SK-N-SH (cell line): ENCODE data around the gene SNRNP70. TPM values are rescaled to one million over a fixed set of nuclear protein-coding genes. Genes with fewer than 3 reads are reported as not detected.
"Not testable (repeated sequence)": the region's sequence is repeated elsewhere in the genome, so short reads cannot be mapped to it uniquely, and the experiment has no call there.

Source experiments
- CTCF ChIA-PET: fragments of 300-600, 350-600 bp; formaldehyde crosslinking; extraction: SDS; loops from one replicate; lab custom pipeline; 2021; lab: Yijun Ruan, JAX
- POLR2A ChIA-PET: fragments of 350-600 bp; sonication (Branson Sonifier 250); formaldehyde crosslinking; extraction: SDS; loops from one replicate; lab custom pipeline; 2020; ENCODE audit warnings: antibody characterized with exemption, inconsistent platforms; lab: Yijun Ruan, JAX
- DNase-seq: peaks from one replicate; pipeline ENCODE4 v3.0.0; 2012
- H2AFZ ChIP-seq: fragments of 200-600 bp; sonication (generic); 2 replicates; pipeline ENCODE4 v1.8.1; 2016; ENCODE audit warnings: antibody characterized with exemption, mild to moderate bottlenecking, low read depth
- H3F3A ChIP-seq: fragments of 200-600 bp; sonication (generic); replicated peaks from 2 replicates; pipeline ENCODE3; 2016; ENCODE audit warnings: antibody characterized with exemption, mild to moderate bottlenecking; ENCODE audit not compliant: insufficient read depth
- H3K27ac ChIP-seq, 2 experiments: fragments of 200-500 bp in 1 of 2; fragments of 200-600 bp in 1 of 2; sonication (Bioruptor generic) in 1 of 2; sonication (generic), shearing (Covaris generic) in 1 of 2; 2 replicates each; pipeline versions ENCODE4 v1.5.1 to v1.6.1; 2014 to 2016; ENCODE audit warnings: low read depth in 2 of 2, inconsistent platforms in 1 of 2, low read length in 1 of 2, mild to moderate bottlenecking in 1 of 2, mixed read lengths in 1 of 2
- H3K27me3 ChIP-seq: fragments of 200-600 bp; sonication (generic), shearing (Covaris generic); 2 replicates; pipeline ENCODE4 v1.6.1; 2016; ENCODE audit warnings: mixed run types; ENCODE audit not compliant: insufficient read depth
- H3K36me3 ChIP-seq, 2 experiments: fragments of 200-500 bp in 1 of 2; fragments of 200-600 bp in 1 of 2; sonication (Bioruptor generic) in 1 of 2; sonication (generic) in 1 of 2; replicated peaks in 1 of 2; 2 replicates each; pipeline versions ENCODE3 to v1.5.1; 2014 to 2016; ENCODE audit warnings: low read length in 1 of 2, mild to moderate bottlenecking in 1 of 2; ENCODE audit not compliant: insufficient read depth in 2 of 2, control insufficient read depth in 1 of 2
- H3K4me1 ChIP-seq, 2 experiments: fragments of 200-500 bp in 1 of 2; fragments of 200-600 bp in 1 of 2; sonication (Bioruptor generic) in 1 of 2; sonication (generic), shearing (Covaris generic) in 1 of 2; 2 replicates each; pipeline versions ENCODE4 v1.5.1 to v1.6.1; 2014 to 2016; ENCODE audit warnings: low read depth in 1 of 2, low read length in 1 of 2, mixed run types in 1 of 2; ENCODE audit not compliant: insufficient read depth in 2 of 2, control insufficient read depth in 1 of 2
- H3K4me2 ChIP-seq: fragments of 200-600 bp; sonication (generic), shearing (Covaris generic); 2 replicates; pipeline ENCODE4 v1.6.1; 2017; ENCODE audit warnings: mixed run types
- H3K4me3 ChIP-seq, 2 experiments: fragments of 200-500 bp in 1 of 2; fragments of 200-600 bp in 1 of 2; sonication (Bioruptor generic) in 1 of 2; sonication (generic), shearing (Covaris generic) in 1 of 2; 2 replicates each; pipeline versions ENCODE4 v1.5.1 to v1.8.1; 2014 to 2016; ENCODE audit warnings: low read depth in 2 of 2, inconsistent platforms in 1 of 2, low read length in 1 of 2, mild to moderate bottlenecking in 1 of 2, mixed read lengths in 1 of 2, moderate library complexity in 1 of 2
- H3K79me2 ChIP-seq: fragments of 200-600 bp; sonication (generic); 2 replicates; pipeline ENCODE4 v1.8.1; 2017; ENCODE audit warnings: mild to moderate bottlenecking; ENCODE audit not compliant: insufficient read depth
- H3K9ac ChIP-seq: fragments of 200-600 bp; sonication (generic); 2 replicates; pipeline ENCODE4 v1.6.1; 2017; ENCODE audit warnings: mixed run types
- H3K9me2 ChIP-seq: fragments of 200-600 bp; sonication (generic); 2 replicates; pipeline ENCODE4 v1.6.1; 2017; ENCODE audit warnings: mixed run types
- H3K9me3 ChIP-seq: fragments of 200-600 bp; sonication (generic); 2 replicates; pipeline ENCODE4 v1.6.1; 2017; ENCODE audit warnings: mixed run types, mild to moderate bottlenecking, moderate library complexity
- H4K20me1 ChIP-seq: fragments of 200-600 bp; sonication (generic); 2 replicates; pipeline ENCODE4 v1.6.1; 2017; ENCODE audit warnings: mild to moderate bottlenecking, mixed run types; ENCODE audit not compliant: insufficient read depth
- CHD2 ChIP-seq: fragments of 150-350 bp; IDR thresholded peaks from 2 replicates; pipeline ENCODE4 v1.6.1; 2018; ENCODE audit warnings: low read length; ENCODE audit not compliant: partially characterized antibody
- EZH2phosphoT487 ChIP-seq: fragments of 200-600 bp; sonication (generic); IDR thresholded peaks from 2 replicates; pipeline ENCODE4 v1.6.1; 2017; ENCODE audit warnings: low read depth, mixed run types, mild to moderate bottlenecking, antibody characterized with exemption, moderate library complexity, borderline replicate concordance
- FOXM1 ChIP-seq: IDR thresholded peaks from 2 replicates; pipeline ENCODE4 v1.4.0; 2012; ENCODE audit warnings: low read depth, mild to moderate bottlenecking
- GABPA ChIP-seq: IDR thresholded peaks from 2 replicates; pipeline ENCODE4 v1.4.0; 2012; ENCODE audit warnings: low read depth, mild to moderate bottlenecking
- GATA2 ChIP-seq: sonication (generic); formaldehyde crosslinking; IDR thresholded peaks from 2 replicates; pipeline ENCODE4 v1.5.0; 2020; ENCODE audit warnings: mild to moderate bottlenecking, missing genetic modification reagents
- JUND ChIP-seq: IDR thresholded peaks from 2 replicates; pipeline ENCODE4 v1.4.0; 2012
- RFX5 ChIP-seq: IDR thresholded peaks from 2 replicates; pipeline ENCODE4 v1.6.1; 2012; ENCODE audit warnings: mild to moderate bottlenecking, improper control_type of control experiment, low read length
- RXRA ChIP-seq: IDR thresholded peaks from 2 replicates; pipeline ENCODE4 v1.4.0; 2012; ENCODE audit warnings: low read depth, mild to moderate bottlenecking, borderline replicate concordance
- SIN3A ChIP-seq: IDR thresholded peaks from 2 replicates; pipeline ENCODE4 v1.6.1; 2012; ENCODE audit warnings: low read depth, mild to moderate bottlenecking, low read length, moderate library complexity, borderline replicate concordance
- TAF1 ChIP-seq: IDR thresholded peaks from 2 replicates; pipeline ENCODE4 v1.6.1; 2012; ENCODE audit warnings: low read depth, mild to moderate bottlenecking, low read length, moderate library complexity, borderline replicate concordance
- TCF12 ChIP-seq: IDR thresholded peaks from 2 replicates; pipeline ENCODE4 v1.4.0; 2012
- TEAD4 ChIP-seq: IDR thresholded peaks from 2 replicates; pipeline ENCODE4 v1.4.0; 2012; ENCODE audit warnings: mild to moderate bottlenecking, borderline replicate concordance; ENCODE audit not compliant: insufficient read depth
- WGBS: methylation state at CpG from one replicate; pipeline ENCODE4 v1.1.6; 2017; ENCODE audit warnings: low lambda C conversion rate; 5-methylcytosine and 5-hydroxymethylcytosine counted together
- polyA plus RNA-seq, 3 experiments: library from polyadenylated mRNA; depleted of rRNA; stranded (reverse); fragments of >200 nt; gene quantifications; 2 replicates each; pipeline ENCODE4 v1.2.3, GENCODE V29; 2012
- TF ChIP-seq, protein P1 (sequence below): fragments of 200-600 bp; sonication (generic); IDR thresholded peaks from 2 replicates; pipeline ENCODE4 v1.6.1; 2017; ENCODE audit warnings: antibody characterized with exemption, mild to moderate bottlenecking, moderate library complexity
- TF ChIP-seq, protein P2 (sequence below): IDR thresholded peaks from 2 replicates; pipeline ENCODE4 v1.4.0; 2012; ENCODE audit warnings: low read depth, borderline replicate concordance
- TF ChIP-seq, protein P3 (sequence below): IDR thresholded peaks from 2 replicates; pipeline ENCODE4; 2012

Gene SNRNP70
- polyA plus RNA-seq, 1 of the 3 experiments (the other 2 are of a cell fraction), result 359 TPM

DNA sequence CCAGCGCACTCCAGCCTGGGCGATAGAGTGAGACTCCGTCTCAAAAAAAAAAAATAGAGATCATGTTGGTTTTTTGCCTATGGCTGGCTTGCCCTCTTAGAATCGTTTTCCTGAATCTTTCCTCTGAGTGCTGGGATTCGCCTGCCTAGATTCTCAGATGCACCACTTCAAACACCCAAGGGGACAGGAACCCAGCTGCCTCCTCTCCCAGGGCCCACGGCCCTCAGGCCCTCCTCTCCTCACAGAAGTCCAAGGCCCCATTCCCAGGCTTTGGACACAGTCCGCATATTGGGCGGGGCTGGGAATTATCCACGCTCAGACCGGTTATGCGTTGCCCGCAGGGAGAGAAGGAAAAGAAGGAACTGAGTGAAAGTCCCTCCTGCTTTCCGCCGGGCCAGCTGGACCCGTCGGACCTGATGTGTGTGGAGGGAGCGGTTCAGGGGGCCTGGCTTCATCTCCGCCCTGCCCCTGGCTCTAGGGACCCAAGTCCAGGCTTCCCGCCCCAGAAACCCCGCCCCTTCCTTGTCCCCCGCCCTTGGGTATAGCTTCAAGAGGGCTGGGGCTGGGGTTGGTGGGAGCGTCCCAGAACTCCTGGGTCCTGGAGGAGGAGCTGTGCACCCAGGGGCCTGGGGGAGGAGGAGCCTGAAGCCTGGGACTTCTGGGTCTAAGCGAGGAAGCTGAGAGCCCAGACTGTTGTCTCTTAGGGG is 39.9 kb downstream of the SNRNP70 start:
- Histone ChIP-seq H3K9me3 (no peaks in the 10 kb centered on the region), H3K79me2 (no peaks in the 10 kb centered on the region), H3K9me2 (no peaks in the 10 kb centered on the region), H3K4me2 (no peak overlapping the region), H3F3A (no peaks in the 10 kb centered on the region), H3K36me3 (no peaks in the 10 kb centered on the region), H2AFZ (no peak overlapping the region), H3K27ac (no peak overlapping the region), H3K27me3 (no peaks in the 10 kb centered on the region), H4K20me1 (no peaks in the 10 kb centered on the region), H3K9ac (no peak overlapping the region), H3K4me3 (no peak overlapping the region), H3K4me1 (peaks cover 10 to 17% of the 10 kb centered on the region in 2 experiments; a peak in 2 of 4 replicates)
- no peak for DNase-seq
- ChIA-PET CTCF (interaction anchor here (1.0 to 2.8 kb wide), 4 partner anchors 11 to 27 kb away, joined by 3 to 10 read pairs (median 4); partner anchors contain the start of gene LIN7B), POLR2A (interaction anchor here (1.1 kb wide), 1 partner anchor 17 kb away, joined by 4 read pairs; no protein-coding TSS in a partner anchor)
- no peak for TF ChIP-seq SIN3A
- no peak for TF ChIP-seq TAF1
- TF ChIP-seq RFX5, result no peak
- 86% methylated on average over 19 of the region's 23 CpGs for WGBS

DNA sequence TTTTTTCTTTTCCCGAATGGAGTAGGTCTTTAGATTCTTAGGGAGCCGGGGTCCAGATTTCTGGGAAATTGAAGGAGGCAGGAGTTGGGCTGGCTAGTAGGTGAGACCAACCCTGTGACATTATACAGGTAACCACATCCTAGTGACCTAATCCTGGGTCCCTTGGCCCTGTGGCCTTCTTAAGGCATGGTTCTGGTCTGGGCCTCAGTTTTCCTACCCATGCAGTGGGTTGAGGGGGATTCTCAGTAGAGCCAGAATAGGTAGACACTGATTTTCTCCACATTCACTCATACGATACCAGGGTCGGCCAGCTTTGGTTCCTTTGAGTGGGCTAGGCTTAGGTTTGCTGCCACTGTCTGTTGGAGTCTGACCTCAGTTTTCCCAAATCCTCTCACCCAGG is 41.3 kb downstream of the SNRNP70 start:
- TF ChIP-seq TEAD4, result no peak
- TF ChIP-seq, protein P1, sequence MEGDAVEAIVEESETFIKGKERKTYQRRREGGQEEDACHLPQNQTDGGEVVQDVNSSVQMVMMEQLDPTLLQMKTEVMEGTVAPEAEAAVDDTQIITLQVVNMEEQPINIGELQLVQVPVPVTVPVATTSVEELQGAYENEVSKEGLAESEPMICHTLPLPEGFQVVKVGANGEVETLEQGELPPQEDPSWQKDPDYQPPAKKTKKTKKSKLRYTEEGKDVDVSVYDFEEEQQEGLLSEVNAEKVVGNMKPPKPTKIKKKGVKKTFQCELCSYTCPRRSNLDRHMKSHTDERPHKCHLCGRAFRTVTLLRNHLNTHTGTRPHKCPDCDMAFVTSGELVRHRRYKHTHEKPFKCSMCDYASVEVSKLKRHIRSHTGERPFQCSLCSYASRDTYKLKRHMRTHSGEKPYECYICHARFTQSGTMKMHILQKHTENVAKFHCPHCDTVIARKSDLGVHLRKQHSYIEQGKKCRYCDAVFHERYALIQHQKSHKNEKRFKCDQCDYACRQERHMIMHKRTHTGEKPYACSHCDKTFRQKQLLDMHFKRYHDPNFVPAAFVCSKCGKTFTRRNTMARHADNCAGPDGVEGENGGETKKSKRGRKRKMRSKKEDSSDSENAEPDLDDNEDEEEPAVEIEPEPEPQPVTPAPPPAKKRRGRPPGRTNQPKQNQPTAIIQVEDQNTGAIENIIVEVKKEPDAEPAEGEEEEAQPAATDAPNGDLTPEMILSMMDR, result no peak
- TF ChIP-seq RFX5, result no peak
- no peak for TF ChIP-seq RXRA
- TF ChIP-seq CHD2, result no peak
- TF ChIP-seq SIN3A, result no peak
- no peak for TF ChIP-seq GATA2 (CRISPR knock-in tag)
- TF ChIP-seq GABPA, result no peak
- TF ChIP-seq EZH2phosphoT487, result no peak
- TF ChIP-seq JUND, result no peak
- no peak for TF ChIP-seq TCF12
- TF ChIP-seq, protein P2, sequence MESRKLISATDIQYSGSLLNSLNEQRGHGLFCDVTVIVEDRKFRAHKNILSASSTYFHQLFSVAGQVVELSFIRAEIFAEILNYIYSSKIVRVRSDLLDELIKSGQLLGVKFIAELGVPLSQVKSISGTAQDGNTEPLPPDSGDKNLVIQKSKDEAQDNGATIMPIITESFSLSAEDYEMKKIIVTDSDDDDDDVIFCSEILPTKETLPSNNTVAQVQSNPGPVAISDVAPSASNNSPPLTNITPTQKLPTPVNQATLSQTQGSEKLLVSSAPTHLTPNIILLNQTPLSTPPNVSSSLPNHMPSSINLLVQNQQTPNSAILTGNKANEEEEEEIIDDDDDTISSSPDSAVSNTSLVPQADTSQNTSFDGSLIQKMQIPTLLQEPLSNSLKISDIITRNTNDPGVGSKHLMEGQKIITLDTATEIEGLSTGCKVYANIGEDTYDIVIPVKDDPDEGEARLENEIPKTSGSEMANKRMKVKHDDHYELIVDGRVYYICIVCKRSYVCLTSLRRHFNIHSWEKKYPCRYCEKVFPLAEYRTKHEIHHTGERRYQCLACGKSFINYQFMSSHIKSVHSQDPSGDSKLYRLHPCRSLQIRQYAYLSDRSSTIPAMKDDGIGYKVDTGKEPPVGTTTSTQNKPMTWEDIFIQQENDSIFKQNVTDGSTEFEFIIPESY, result no peak
- no peak for TF ChIP-seq FOXM1
- TF ChIP-seq, protein P3, sequence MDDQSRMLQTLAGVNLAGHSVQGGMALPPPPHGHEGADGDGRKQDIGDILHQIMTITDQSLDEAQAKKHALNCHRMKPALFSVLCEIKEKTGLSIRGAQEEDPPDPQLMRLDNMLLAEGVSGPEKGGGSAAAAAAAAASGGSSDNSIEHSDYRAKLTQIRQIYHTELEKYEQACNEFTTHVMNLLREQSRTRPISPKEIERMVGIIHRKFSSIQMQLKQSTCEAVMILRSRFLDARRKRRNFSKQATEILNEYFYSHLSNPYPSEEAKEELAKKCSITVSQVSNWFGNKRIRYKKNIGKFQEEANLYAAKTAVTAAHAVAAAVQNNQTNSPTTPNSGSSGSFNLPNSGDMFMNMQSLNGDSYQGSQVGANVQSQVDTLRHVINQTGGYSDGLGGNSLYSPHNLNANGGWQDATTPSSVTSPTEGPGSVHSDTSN, result no peak
- DNase-seq, result no peak
- Histone ChIP-seq H3F3A (no peaks in the 10 kb centered on the region), H4K20me1 (no peaks in the 10 kb centered on the region), H3K27me3 (no peaks in the 10 kb centered on the region), H3K9me2 (no peaks in the 10 kb centered on the region), H3K4me1 (peaks cover 10 to 11% of the 10 kb centered on the region in 2 experiments; a peak in 2 of 4 replicates), H3K9ac (no peak overlapping the region), H3K4me3 (no peak overlapping the region), H3K4me2 (no peak overlapping the region), H3K79me2 (no peaks in the 10 kb centered on the region), H2AFZ (no peak overlapping the region), H3K27ac (no peak overlapping the region), H3K9me3 (no peaks in the 10 kb centered on the region), H3K36me3 (no peaks in the 10 kb centered on the region)
- 81% methylated on average over 4 of the region's 4 CpGs for WGBS
- CTCF ChIA-PET, result interaction anchor here (0.8 to 2.9 kb wide), 2 partner anchors 20 to 28 kb away, joined by 3 to 11 read pairs; no protein-coding TSS in a partner anchor
- POLR2A ChIA-PET, result interaction anchor here (2.0 kb wide), 1 partner anchor 23 kb away, joined by 5 read pairs; no protein-coding TSS in a partner anchor

DNA sequence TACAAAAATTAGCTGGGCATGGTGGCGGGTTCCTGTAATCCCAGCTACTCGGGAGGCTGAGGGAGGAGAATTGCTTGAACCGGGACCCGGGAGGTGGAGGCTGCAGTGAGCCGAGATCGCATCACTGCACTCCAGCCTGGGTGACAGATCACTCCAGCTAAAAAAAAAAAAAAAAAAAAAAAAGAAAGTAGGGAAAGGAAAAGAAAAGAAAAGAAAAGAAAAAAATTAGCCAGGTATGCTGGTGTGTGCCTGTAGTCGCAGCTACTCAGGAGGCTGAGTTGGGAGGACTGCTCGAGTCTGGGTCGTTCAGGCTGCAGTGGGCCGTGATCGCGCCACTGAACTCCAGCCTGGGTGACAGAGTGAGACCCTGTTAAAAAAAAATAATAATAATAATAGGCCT is 42.0 kb downstream of the SNRNP70 start:
- H3K36me3 ChIP-seq, H3K9ac ChIP-seq, H3K9me3 ChIP-seq, H3F3A ChIP-seq, H3K9me2 ChIP-seq, H3K4me3 ChIP-seq, H4K20me1 ChIP-seq, H3K27ac ChIP-seq, DNase-seq, H3K79me2 ChIP-seq, H3K27me3 ChIP-seq: not testable (repeated sequence)
- peak overlapping the region; percentile 82; the same call in 1 of the 2 replicates for H2AFZ ChIP-seq
- peaks cover 10 to 11% of the 10 kb centered on the region in 2 experiments; a peak in 2 of 4 replicates for H3K4me1 ChIP-seq
- H3K4me2 ChIP-seq, result 0 out of 2 replicates have a peak overlapping the region, but pooled peaks have one; percentile 60
- POLR2A ChIA-PET, result interaction anchor here (0.9 to 2.0 kb wide), 4 partner anchors 13 to 32 kb away, joined by 3 to 10 read pairs (median 4); partner anchors contain the start of gene LIN7B
- WGBS, result 95% methylated on average over 12 of the region's 12 CpGs
- CTCF ChIA-PET, result interaction anchor here (0.8 to 2.9 kb wide), 7 partner anchors 9 to 30 kb away, joined by 3 to 11 read pairs (median 4); partner anchors contain the start of gene HRC
